ENCODE data around the gene PITPNC1. TPM values are rescaled to one million over a fixed set of nuclear protein-coding genes. Genes with fewer than 3 reads are reported as not detected.

PITPNC1 gene
- total and polyA plus RNA-seq, 2 of the 13 experiments (the other 11 are each of a cell fraction or from before 2014, with no cell fraction given), result 4.1 to 5.7 TPM

GRCh38 chr17:67682196-67682595 lies 305.1 kb downstream of the PITPNC1 start (continued):
- TF ChIP-seq POLR2AphosphoS5 (IDR thresholded peaks at IDR 0.05; ENCODE audit: low read depth, low read length) (no peak), TFAP4 (IDR thresholded peaks at IDR 0.05; ENCODE audit: borderline replicate concordance, low read depth) (no peak)

GRCh38 chr17:67685351-67685750 lies 308.3 kb downstream of the PITPNC1 start:
- 71% methylated on average over 3 of the region's 3 CpGs for WGBS (ENCODE audit: low lambda C conversion rate)
- no peaks in the 10 kb centered on the region for H3K36me3 ChIP-seq (replicated peaks in 1 of 2; ENCODE audit: control insufficient read depth in 1 of 2, insufficient read depth in 2 of 2, low read length in 2 of 2)
- no TSS peak for BruUV-seq (replicated peaks)
- FAIRE-seq, result no peak
- H3K4me1 ChIP-seq (ENCODE audit: insufficient read depth, low read length), result peaks cover 9% of the 10 kb centered on the region
- H4K20me1 ChIP-seq (ENCODE audit: insufficient read depth, low read length), result no peaks in the 10 kb centered on the region
- H3K27ac ChIP-seq (ENCODE audit: extremely low read length, insufficient read depth, low read length), result no peak overlapping the region
- ChIA-PET CTCF (ENCODE audit: low intra/inter-chr PET ratio, low total read pairs) (no interaction called here), POLR2A (no interaction called here)
- intact Hi-C loops (cut with micrococcal nuclease; ENCODE audit: unreplicated experiment) (no loop called here), in situ Hi-C loops (cut with HindIII; ENCODE audit: extremely low pct_ligation_motif_present, low pct_unique_long_range_greater_than_20kb) (no loop called here)
- no peaks in the 10 kb centered on the region for H3K27me3 ChIP-seq (ENCODE audit: control insufficient read depth in 1 of 2, insufficient read depth in 2 of 2, low read length in 2 of 2)
- no peak overlapping the region for H3K4me2 ChIP-seq (ENCODE audit: low read depth, low read length)
- H2AFZ ChIP-seq (ENCODE audit: low read length), result no peak overlapping the region
- TF ChIP-seq NFATC3 (CRISPR knock-in tag; IDR thresholded peaks at IDR 0.05) (no peak), HES4 (CRISPR knock-in tag; IDR thresholded peaks at IDR 0.05; ENCODE audit: borderline replicate concordance) (no peak), ZBTB49 (CRISPR knock-in tag; IDR thresholded peaks at IDR 0.05; ENCODE audit: borderline replicate concordance) (no peak), TMF1 (CRISPR knock-in tag; IDR thresholded peaks at IDR 0.05; ENCODE audit: low read depth) (no peak), ZNF773 (CRISPR knock-in tag; IDR thresholded peaks at IDR 0.05; ENCODE audit: borderline replicate concordance) (no peak), DPF2 (CRISPR knock-in tag; IDR thresholded peaks at IDR 0.05; ENCODE audit: borderline replicate concordance, low read depth) (no peak), ATRX (CRISPR knock-in tag; IDR thresholded peaks at IDR 0.05; ENCODE audit: borderline replicate concordance) (no peak), ZNF354B (CRISPR knock-in tag; IDR thresholded peaks at IDR 0.05) (no peak), MYC (CRISPR knock-in tag; IDR thresholded peaks at IDR 0.05; ENCODE audit: borderline replicate concordance) (no peak), CREM (IDR thresholded peaks at IDR 0.05) (no peak), CREM (CRISPR knock-in tag; IDR thresholded peaks at IDR 0.05) (no peak)
- no peak overlapping the region for H3K9ac ChIP-seq (ENCODE audit: insufficient read depth, low read depth, low read length)
- no peak for DNase-seq (ENCODE audit: low spot score)
- H3K4me3 ChIP-seq (replicated peaks in 1 of 3; ENCODE audit: insufficient read depth in 1 of 3, low read depth in 2 of 3, low read length in 3 of 3), result no peak overlapping the region
- H3K9me3 ChIP-seq (ENCODE audit: low read length), result no peaks in the 10 kb centered on the region
- no peaks in the 10 kb centered on the region for H3K79me2 ChIP-seq (ENCODE audit: insufficient read depth, low read length)
- ATAC-seq, result no peak
